SK-N-MC (cell line): ENCODE data around the gene RAB4B.
"Not testable (repeated sequence)": the region's sequence is repeated elsewhere in the genome, so short reads cannot be mapped to it uniquely, and the experiment has no call there.

Experiments used
- DNase-seq: peaks from one replicate; pipeline ENCODE4 v3.0.0-alpha.2; 2011; ENCODE audit warnings: low read depth, low spot score
- H3K27ac ChIP-seq: fragments of 200-600 bp; sonication (generic); 2 replicates; pipeline ENCODE4 v1.5.1; 2016; ENCODE audit warnings: mixed run types
- H3K36me3 ChIP-seq: fragments of 200-600 bp; sonication (generic); 2 replicates; pipeline ENCODE4 v1.6.1; 2017; ENCODE audit warnings: antibody characterized with exemption, low read length, mixed read lengths; ENCODE audit not compliant: insufficient read depth
- H3K4me3 ChIP-seq: fragments of 200-600 bp; sonication (generic); 2 replicates; pipeline ENCODE4 v1.5.1; 2016
- H3K9ac ChIP-seq: fragments of 200-600 bp; sonication (generic); 2 replicates; pipeline ENCODE4 v1.8.0; 2017; ENCODE audit warnings: mixed run types, mixed read lengths; ENCODE audit not compliant: insufficient read length
- H3K9me3 ChIP-seq: fragments of 200-600 bp; sonication (generic); 2 replicates; pipeline ENCODE4 v1.6.1; 2017; ENCODE audit warnings: low read depth, mild to moderate bottlenecking, antibody characterized with exemption, low read length, moderate library complexity, mixed read lengths
- EZH2 ChIP-seq: fragments of 200-600 bp; sonication (generic); IDR thresholded peaks from one replicate; pipeline ENCODE4 v1.6.1; 2017; ENCODE audit warnings: antibody characterized with exemption
- FOXP2 ChIP-seq: optimal IDR thresholded peaks from 2 replicates; pipeline ENCODE3; 2011; ENCODE audit warnings: mild to moderate bottlenecking, moderate library complexity; ENCODE audit not compliant: insufficient read depth; ENCODE audit errors: extremely low read length, control extremely low read depth
- POLR2AphosphoS5 ChIP-seq: IDR thresholded peaks from 2 replicates; pipeline ENCODE4 v1.6.1; 2012; ENCODE audit warnings: mild to moderate bottlenecking, low read depth, low read length, borderline replicate concordance

RAB4B gene

GRCh38 chr19:40831502-40832430 lies 53.7 kb downstream of the RAB4B start:
- peak; percentile 55 for DNase-seq
- H3K9ac ChIP-seq, result peak overlapping the region; percentile 45
- TF ChIP-seq POLR2AphosphoS5 (no peak), FOXP2 (no peak), EZH2 (no peak)
- H3K4me3 ChIP-seq, result 0 out of 2 replicates have a peak overlapping the region, but pooled peaks have one; percentile 18
- H3K27ac ChIP-seq, result peak overlapping the region; percentile 81
- H3K9me3 ChIP-seq, result no peaks in the 10 kb centered on the region
- no peaks in the 10 kb centered on the region for H3K36me3 ChIP-seq

GRCh38 chr19:40832431-40832790 lies 54.4 kb downstream of the RAB4B start:
- H3K4me3 ChIP-seq, H3K36me3 ChIP-seq, DNase-seq, H3K9ac ChIP-seq, H3K9me3 ChIP-seq: not testable (repeated sequence)
- H3K27ac ChIP-seq, result peak overlapping the region; percentile 81; the same call in 1 of the 2 replicates

- not testable (repeated sequence) for DNase-seq, H3K9me3 ChIP-seq, H3K36me3 ChIP-seq, H3K9ac ChIP-seq, H3K27ac ChIP-seq, H3K4me3 ChIP-seq
These were observed 55.9 kb downstream of the RAB4B start for GRCh38 chr19:40833728-40834533.

- Histone ChIP-seq H3K9ac (no peak overlapping the region), H3K9me3 (no peaks in the 10 kb centered on the region), H3K36me3 (no peaks in the 10 kb centered on the region), H3K27ac (no peak overlapping the region), H3K4me3 (no peak overlapping the region)
- no peak for TF ChIP-seq POLR2AphosphoS5
- no peak for TF ChIP-seq EZH2
- no peak for TF ChIP-seq FOXP2
- no peak for DNase-seq
These were observed 58.8 kb downstream of the RAB4B start for GRCh38 chr19:40836754-40837429.

- not testable (repeated sequence) for H3K27ac ChIP-seq, H3K36me3 ChIP-seq, H3K4me3 ChIP-seq, DNase-seq, H3K9ac ChIP-seq, H3K9me3 ChIP-seq
These were observed 60.4 kb downstream of the RAB4B start for GRCh38 chr19:40838477-40838876.

GRCh38 chr19:40842012-40842411 lies 64.0 kb downstream of the RAB4B start:
- not testable (repeated sequence) for H3K27ac ChIP-seq, H3K4me3 ChIP-seq, DNase-seq, H3K9me3 ChIP-seq, H3K36me3 ChIP-seq, H3K9ac ChIP-seq

- H3K4me3 ChIP-seq, DNase-seq, H3K9ac ChIP-seq, H3K9me3 ChIP-seq, H3K27ac ChIP-seq, H3K36me3 ChIP-seq: not testable (repeated sequence)
These were observed 65.1 kb downstream of the RAB4B start for GRCh38 chr19:40842997-40843652.

- H3K4me3 ChIP-seq, H3K9me3 ChIP-seq, H3K36me3 ChIP-seq, H3K27ac ChIP-seq, H3K9ac ChIP-seq, DNase-seq: not testable (repeated sequence)
These were observed 65.6 kb downstream of the RAB4B start for GRCh38 chr19:40843653-40844052.
